ENCODE data around the gene CEP85.

The CEP85 gene

GRCh38 chr1:26233903-26234643, at the start of gene CEP85:
Gene CEP85 (plus strand): TSS chr1:26234200. CDS start chr1:26239784, 5,584 bp downstream.
- peak; percentile 97 to 98 for DNase-seq (ENCODE audit: low read depth in 2 of 2)

GRCh38 chr1:26184883-26185282, 49.1 kb upstream of the CEP85 start:
- no peak for DNase-seq (ENCODE audit: low read depth in 2 of 2)

- no peak for DNase-seq (ENCODE audit: low read depth in 2 of 2)
Observed at GRCh38 chr1:26187882-26188281, 46.1 kb upstream of the CEP85 start.

GRCh38 chr1:26188477-26188876, 45.5 kb upstream of the CEP85 start:
- DNase-seq (ENCODE audit: low read depth in 2 of 2) = no peak

GRCh38 chr1:26189331-26189730, 44.7 kb upstream of the CEP85 start:
- no peak for DNase-seq (ENCODE audit: low read depth in 2 of 2)

- no peak for DNase-seq (ENCODE audit: low read depth in 2 of 2)
Observed at GRCh38 chr1:26189751-26190275, 44.2 kb upstream of the CEP85 start.

GRCh38 chr1:26190373-26190987, 43.5 kb upstream of the CEP85 start, which contains the start of gene CATSPER4:
Gene CATSPER4 (plus strand): TSS chr1:26190602. CDS start chr1:26190628, 26 bp downstream.
- DNase-seq (ENCODE audit: low read depth in 2 of 2) = no peak

GRCh38 chr1:26191739-26192138, 42.3 kb upstream of the CEP85 start:
- no peak for DNase-seq (ENCODE audit: low read depth in 2 of 2)

- DNase-seq (ENCODE audit: low read depth in 2 of 2) = no peak
Observed at GRCh38 chr1:26195805-26196204, 38.2 kb upstream of the CEP85 start.

- no peak for DNase-seq (ENCODE audit: low read depth in 2 of 2)
Observed at GRCh38 chr1:26197301-26197700, 36.7 kb upstream of the CEP85 start.

GRCh38 chr1:26197813-26198212, 36.2 kb upstream of the CEP85 start:
- DNase-seq (ENCODE audit: low read depth in 2 of 2) = no peak

- no peak for DNase-seq (ENCODE audit: low read depth in 2 of 2)
Observed at GRCh38 chr1:26200413-26200812, 33.6 kb upstream of the CEP85 start.

- no peak for DNase-seq (ENCODE audit: low read depth in 2 of 2)
Observed at GRCh38 chr1:26203642-26204318, 30.2 kb upstream of the CEP85 start.

GRCh38 chr1:26210147-26210870, 23.7 kb upstream of the CEP85 start:
- DNase-seq (ENCODE audit: low read depth in 2 of 2) = no peak

- DNase-seq (ENCODE audit: low read depth in 2 of 2) = no peak
Observed at GRCh38 chr1:26212726-26213125, 21.3 kb upstream of the CEP85 start.

- DNase-seq (ENCODE audit: low read depth in 2 of 2) = no peak
Observed at GRCh38 chr1:26213335-26213905, 20.6 kb upstream of the CEP85 start.

- no peak for DNase-seq (ENCODE audit: low read depth in 2 of 2)
Observed at GRCh38 chr1:26215246-26215645, 18.8 kb upstream of the CEP85 start.

GRCh38 chr1:26218906-26219494, 15.0 kb upstream of the CEP85 start:
- no peak for DNase-seq (ENCODE audit: low read depth in 2 of 2)

- DNase-seq (ENCODE audit: low read depth in 2 of 2) = no peak
Observed at GRCh38 chr1:26220199-26220912, 13.6 kb upstream of the CEP85 start.

- no peak for DNase-seq (ENCODE audit: low read depth in 2 of 2)
Observed at GRCh38 chr1:26221094-26221493, 12.9 kb upstream of the CEP85 start.

All from stimulated activated CD8-positive, alpha-beta memory T cell treated with anti-CD3 and anti-CD28 coated beads, Interleukin-2, amount 100 ng/mL, for 1 hour (primary cell).